Testis (tissue), 3 donors: ENCODE measurements around the gene PPP1R3E. TPM values are rescaled to one million over a fixed set of nuclear protein-coding genes. Genes with fewer than 3 reads are reported as not detected.

ENCODE experiments used
- DNase-seq: peaks from one replicate; pipeline ENCODE4 v3.0.0-alpha.2; 2019
- H3K27ac ChIP-seq, 2 donors: fragments of 200-600 bp; sonication (generic); one replicate each; pipeline ENCODE4 v1.5.1; 2019
- H3K27me3 ChIP-seq: fragments of 200-600 bp; sonication (generic); one replicate; pipeline ENCODE4 v1.5.1; 2019
- H3K36me3 ChIP-seq: fragments of 200-600 bp; sonication (generic); one replicate; pipeline ENCODE4 v1.5.1; 2017; ENCODE audit warnings: low read depth; ENCODE audit errors: missing control alignments
- H3K4me1 ChIP-seq: fragments of 200-600 bp; sonication (generic); one replicate; pipeline ENCODE4 v1.5.1; 2019
- H3K4me3 ChIP-seq, 2 donors: fragments of 200-600 bp; sonication (generic); one replicate each; pipeline ENCODE4 v1.5.1; 2017 to 2019
- H3K9me3 ChIP-seq: fragments of 200-600 bp; sonication (generic); one replicate; pipeline ENCODE4 v1.5.1; 2017
- POLR2A ChIP-seq: fragments of 450-650 bp; IDR thresholded peaks from one replicate; pipeline ENCODE4 v1.6.1; 2017; ENCODE audit warnings: antibody characterized with exemption, mild to moderate bottlenecking, moderate library complexity
- WGBS, 2 donors: methylation state at CpG; one replicate each; pipeline ENCODE4 v1.1.5; 2018; 5-methylcytosine and 5-hydroxymethylcytosine counted together
- intact Hi-C: fragments of 100-400 bp; cut with DNase I; formaldehyde crosslinking; loops from one replicate; pipeline ENCODE4 v1.15.1; 2023; ENCODE audit warnings: low total_unique reads
- polyA plus RNA-seq: library from polyadenylated mRNA; stranded (reverse); fragments of 350-450 nt; fragmentation: Illumina TruSeq; extraction: RNeasy Lipid Tissue Mini Kit (QIAGEN cat#74804); gene quantifications from one replicate; pipeline ENCODE4 v1.2.3, GENCODE V29; 2014; ENCODE audit warnings: low read depth, low replicate concordance; ENCODE audit not compliant: insufficient read depth
- total RNA-seq, 2 donors: library from RNA; depleted of rRNA; stranded (reverse); fragments of >200 nt; gene quantifications; one replicate each; pipeline ENCODE4 v1.2.3, GENCODE V29; 2016
- TF ChIP-seq, protein P1 (sequence below), 3 experiments: fragments of 450-650 bp in 2 of 3; fragments of 200-600 bp in 1 of 3; sonication (generic) in 1 of 3; IDR thresholded peaks; one replicate each; pipeline ENCODE4 v1.5.1; 2016 to 2019; ENCODE audit warnings: antibody characterized with exemption in 3 of 3, mild to moderate bottlenecking in 2 of 3, moderate library complexity in 1 of 3

Gene PPP1R3E
- total and polyA plus RNA-seq, 3 donors from 2014 or later: 30.4 to 43.5 (median 39.2) TPM

DNA sequence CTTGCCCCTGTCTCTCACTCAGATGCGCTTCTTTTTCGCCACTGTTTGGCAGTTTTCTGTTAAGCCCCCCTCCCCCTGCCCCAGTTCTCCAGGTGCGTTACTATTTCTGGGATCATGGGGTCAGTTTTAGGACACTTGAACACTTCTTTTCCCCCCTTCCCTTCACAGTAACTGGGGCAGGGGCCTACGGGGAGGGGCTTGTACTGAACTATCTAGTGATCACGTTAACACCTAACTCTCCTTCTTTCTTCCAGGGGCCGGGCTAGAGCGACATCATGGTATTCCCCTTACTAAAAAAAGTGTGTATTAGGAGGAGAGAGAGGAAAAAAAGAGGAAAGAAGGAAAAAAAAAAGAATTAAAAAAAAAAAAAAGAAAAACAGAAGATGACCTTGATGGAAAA is 22.3 kb upstream of the PPP1R3E start:
- H3K4me3 ChIP-seq: no peak overlapping the region
- WGBS, 2 donors: 51 to 57% methylated on average over 7 of the region's 7 CpGs
- intact Hi-C loops: no loop called here

DNA sequence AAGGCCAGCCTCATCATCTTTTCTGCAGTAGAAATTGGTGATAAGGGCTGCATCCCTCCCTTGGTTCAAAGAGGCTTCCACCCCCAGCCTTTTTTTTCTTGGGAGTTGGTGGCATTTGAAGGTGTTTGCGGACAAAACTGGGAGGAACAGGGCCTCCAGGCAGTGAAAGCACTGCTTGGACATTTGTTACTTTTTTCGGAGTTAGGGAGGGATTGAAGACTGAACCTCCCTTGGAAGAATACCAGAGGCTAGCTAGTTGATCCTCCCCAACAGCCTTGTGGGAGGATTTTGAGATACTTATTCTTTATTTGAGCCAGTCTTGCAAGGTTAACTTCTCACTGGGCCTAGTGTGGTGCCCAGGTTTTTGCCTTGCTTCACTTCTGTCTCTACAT is 21.8 kb upstream of the PPP1R3E start:
- H3K27me3 ChIP-seq: no peaks in the 10 kb centered on the region
- H3K4me1 ChIP-seq: peaks cover 43% of the 10 kb centered on the region
- TF ChIP-seq, protein P1, sequence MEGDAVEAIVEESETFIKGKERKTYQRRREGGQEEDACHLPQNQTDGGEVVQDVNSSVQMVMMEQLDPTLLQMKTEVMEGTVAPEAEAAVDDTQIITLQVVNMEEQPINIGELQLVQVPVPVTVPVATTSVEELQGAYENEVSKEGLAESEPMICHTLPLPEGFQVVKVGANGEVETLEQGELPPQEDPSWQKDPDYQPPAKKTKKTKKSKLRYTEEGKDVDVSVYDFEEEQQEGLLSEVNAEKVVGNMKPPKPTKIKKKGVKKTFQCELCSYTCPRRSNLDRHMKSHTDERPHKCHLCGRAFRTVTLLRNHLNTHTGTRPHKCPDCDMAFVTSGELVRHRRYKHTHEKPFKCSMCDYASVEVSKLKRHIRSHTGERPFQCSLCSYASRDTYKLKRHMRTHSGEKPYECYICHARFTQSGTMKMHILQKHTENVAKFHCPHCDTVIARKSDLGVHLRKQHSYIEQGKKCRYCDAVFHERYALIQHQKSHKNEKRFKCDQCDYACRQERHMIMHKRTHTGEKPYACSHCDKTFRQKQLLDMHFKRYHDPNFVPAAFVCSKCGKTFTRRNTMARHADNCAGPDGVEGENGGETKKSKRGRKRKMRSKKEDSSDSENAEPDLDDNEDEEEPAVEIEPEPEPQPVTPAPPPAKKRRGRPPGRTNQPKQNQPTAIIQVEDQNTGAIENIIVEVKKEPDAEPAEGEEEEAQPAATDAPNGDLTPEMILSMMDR (IDR thresholded peaks at IDR 0.05): no peak
- TF ChIP-seq POLR2A: no peak
- DNase-seq: peak; percentile 63
- no peak overlapping the region for H3K4me3 ChIP-seq
- WGBS, 2 donors: 41 to 45% methylated on average over 2 of the region's 2 CpGs
- H3K9me3 ChIP-seq: no peaks in the 10 kb centered on the region
- peak overlapping the region; percentile 99 for H3K27ac ChIP-seq
- no peaks in the 10 kb centered on the region for H3K36me3 ChIP-seq
- intact Hi-C loops: no loop called here

More for the DNA sequence above, 22.3 kb upstream of the PPP1R3E start:
- no peak for DNase-seq
- Histone ChIP-seq H3K27ac (peak overlapping the region; percentile 99), H3K4me1 (peaks cover 43% of the 10 kb centered on the region), H3K9me3 (no peaks in the 10 kb centered on the region), H3K36me3 (no peaks in the 10 kb centered on the region), H3K27me3 (no peaks in the 10 kb centered on the region)
- TF ChIP-seq, protein P1 (IDR thresholded peaks at IDR 0.05): no peak
- TF ChIP-seq POLR2A: no peak

DNA sequence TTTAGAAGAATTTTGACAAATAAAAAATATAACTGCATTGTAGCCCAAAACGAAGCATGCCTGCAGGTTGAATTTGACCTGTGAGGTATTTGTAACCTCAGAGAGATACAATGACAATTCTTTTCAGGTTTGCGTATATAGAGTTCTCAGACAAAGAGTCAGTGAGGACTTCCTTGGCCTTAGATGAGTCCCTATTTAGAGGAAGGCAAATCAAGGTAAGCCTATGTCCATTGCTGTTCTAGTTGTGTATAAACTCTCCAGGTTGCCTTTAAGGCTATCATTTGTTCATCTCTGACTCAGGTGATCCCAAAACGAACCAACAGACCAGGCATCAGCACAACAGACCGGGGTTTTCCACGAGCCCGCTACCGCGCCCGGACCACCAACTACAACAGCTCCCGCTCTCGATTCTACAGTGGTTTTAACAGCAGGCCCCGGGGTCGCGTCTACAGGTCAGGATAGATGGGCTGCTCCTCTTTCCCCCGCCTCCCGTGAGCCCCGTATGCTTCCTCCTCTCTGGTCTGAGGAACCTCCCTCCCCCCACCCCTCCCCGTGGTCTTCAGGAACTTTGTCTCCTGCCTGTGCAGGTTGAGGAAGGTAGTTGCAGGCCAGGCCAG is 21.3 kb upstream of the PPP1R3E start:
- H3K4me1 ChIP-seq: peaks cover 43% of the 10 kb centered on the region
- H3K4me3 ChIP-seq: no peak overlapping the region
- 58 to 72% methylated on average over 18 of the region's 18 CpGs for WGBS, 2 donors
- no peak for DNase-seq
- H3K27me3 ChIP-seq: no peaks in the 10 kb centered on the region
- H3K9me3 ChIP-seq: no peaks in the 10 kb centered on the region
- H3K27ac ChIP-seq: peak overlapping the region; percentile 99
- H3K36me3 ChIP-seq: no peaks in the 10 kb centered on the region
- intact Hi-C loops: no loop called here
- TF ChIP-seq, protein P1 (IDR thresholded peaks at IDR 0.05): no peak
- TF ChIP-seq POLR2A: no peak

DNA sequence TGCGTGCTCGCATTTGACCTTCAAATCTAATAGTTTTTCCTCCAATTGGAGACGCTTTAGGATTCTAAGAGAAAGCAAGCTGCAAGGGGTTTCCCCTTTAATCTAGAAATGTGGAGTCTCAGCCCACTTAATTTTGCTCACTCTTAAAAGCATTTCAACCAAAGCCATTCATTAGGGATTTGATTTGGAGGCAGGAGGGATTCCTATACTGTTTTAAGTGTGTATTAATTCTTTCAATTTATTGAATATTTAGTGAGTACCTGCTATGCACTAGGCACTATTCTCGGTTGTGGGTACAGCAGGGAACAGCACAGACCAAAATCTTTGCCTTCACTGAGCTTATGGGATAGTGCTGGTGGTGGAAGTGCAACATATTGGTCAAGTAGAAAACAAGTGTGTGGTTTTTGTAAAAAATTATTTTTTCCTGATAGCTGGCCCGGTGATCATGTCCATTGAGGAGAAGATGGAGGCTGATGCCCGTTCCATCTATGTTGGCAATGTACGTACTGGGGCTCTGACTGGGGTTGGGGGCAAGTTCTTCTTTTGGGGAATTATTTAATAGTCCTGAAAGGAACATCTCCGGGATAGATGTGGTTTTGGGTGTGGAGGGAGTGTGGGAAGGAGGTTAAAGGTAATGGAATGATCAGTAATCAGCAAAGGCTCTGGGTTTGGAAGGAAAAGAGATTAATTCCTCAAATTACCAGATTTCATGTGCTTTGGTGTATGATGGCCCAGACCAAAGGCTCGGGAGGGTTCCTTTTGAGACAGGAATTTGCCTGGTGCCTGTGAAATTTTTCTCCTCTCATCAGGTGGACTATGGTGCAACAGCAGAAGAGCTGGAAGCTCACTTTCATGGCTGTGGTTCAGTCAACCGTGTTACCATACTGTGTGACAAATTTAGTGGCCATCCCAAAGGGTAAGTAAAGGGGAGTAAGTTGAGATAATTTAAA is 20.2 kb upstream of the PPP1R3E start:
- H3K27ac ChIP-seq: peak overlapping the region; percentile 99
- peak overlapping the region; percentile 96 to 99 for H3K4me3 ChIP-seq
- no peaks in the 10 kb centered on the region for H3K36me3 ChIP-seq
- H3K9me3 ChIP-seq: no peaks in the 10 kb centered on the region
- 29 to 33% methylated on average over 10 of the region's 10 CpGs for WGBS, 2 donors
- no peak for DNase-seq
- peaks cover 40% of the 10 kb centered on the region for H3K4me1 ChIP-seq
- TF ChIP-seq, protein P1 (IDR thresholded peaks at IDR 0.05): no peak
- TF ChIP-seq POLR2A: no peak
- H3K27me3 ChIP-seq: no peaks in the 10 kb centered on the region
- intact Hi-C loops: no loop called here
